Mucosa of descending colon (tissue), 3 donors: ENCODE measurements around the gene SCN3A. TPM values are rescaled to one million over a fixed set of nuclear protein-coding genes. Genes with fewer than 3 reads are reported as not detected.

Experiments used
- ATAC-seq: fragments of 200-7000 bp; cut with Tn5 transposase; one replicate; pipeline ENCODE4 v1.9.1; 2020; ENCODE audit warnings: mild to moderate bottlenecking, moderate library complexity
- DNase-seq, 3 donors: peaks; one replicate each; pipeline ENCODE4 v3.0.0-alpha.2; 2020
- H3K36me3 ChIP-seq: fragments of 200-600 bp; one replicate; pipeline ENCODE4 v1.8.0; 2021; ENCODE audit warnings: low read depth, mild to moderate bottlenecking
- H3K4me1 ChIP-seq: fragments of 200-600 bp; one replicate; pipeline ENCODE4 v1.8.0; 2021; ENCODE audit warnings: low read depth, mild to moderate bottlenecking
- H3K4me3 ChIP-seq: fragments of 200-600 bp; one replicate; pipeline ENCODE4 v1.8.0; 2021; ENCODE audit warnings: mild to moderate bottlenecking
- H3K9me3 ChIP-seq: fragments of 200-600 bp; one replicate; pipeline ENCODE4 v1.8.0; 2021; ENCODE audit warnings: mild to moderate bottlenecking
- intact Hi-C, 2 donors: fragments of 100-400 bp; cut with DNase I in 1 of 2; cut with micrococcal nuclease in 1 of 2; formaldehyde crosslinking; loops; one replicate each; pipeline versions ENCODE4 v1.11.0 to v1.11.1; 2022; cut with DNase I, micrococcal nuclease
- total RNA-seq, 3 donors: library from RNA; stranded (reverse); fragmentation: NEBNext Ultra II Directional in 2 of 3; extraction: Animal tissue kit (Norgen Biotek cat#: 25700) in 2 of 3; gene quantifications; one replicate each; pipeline versions ENCODE4 v1.2.1 to v1.2.4, GENCODE V29; 2021 to 2023
- TF ChIP-seq, protein P1 (sequence below): fragments of 200-600 bp; IDR thresholded peaks from one replicate; pipeline ENCODE4 v1.8.0; 2022; ENCODE audit warnings: antibody characterized with exemption, mild to moderate bottlenecking
- donor health status: DM: no; HTN: no; CAD: no; lungs with moderate emphysema.
- donor health status: DM: no; HTN: no; CAD: no.
- donor health status: DM: no; HTN: yes; CAD: no.

The SCN3A gene
- total RNA-seq, 3 donors from 2014 or later: 1.1 to 2.6 (median 2.1) TPM

DNA sequence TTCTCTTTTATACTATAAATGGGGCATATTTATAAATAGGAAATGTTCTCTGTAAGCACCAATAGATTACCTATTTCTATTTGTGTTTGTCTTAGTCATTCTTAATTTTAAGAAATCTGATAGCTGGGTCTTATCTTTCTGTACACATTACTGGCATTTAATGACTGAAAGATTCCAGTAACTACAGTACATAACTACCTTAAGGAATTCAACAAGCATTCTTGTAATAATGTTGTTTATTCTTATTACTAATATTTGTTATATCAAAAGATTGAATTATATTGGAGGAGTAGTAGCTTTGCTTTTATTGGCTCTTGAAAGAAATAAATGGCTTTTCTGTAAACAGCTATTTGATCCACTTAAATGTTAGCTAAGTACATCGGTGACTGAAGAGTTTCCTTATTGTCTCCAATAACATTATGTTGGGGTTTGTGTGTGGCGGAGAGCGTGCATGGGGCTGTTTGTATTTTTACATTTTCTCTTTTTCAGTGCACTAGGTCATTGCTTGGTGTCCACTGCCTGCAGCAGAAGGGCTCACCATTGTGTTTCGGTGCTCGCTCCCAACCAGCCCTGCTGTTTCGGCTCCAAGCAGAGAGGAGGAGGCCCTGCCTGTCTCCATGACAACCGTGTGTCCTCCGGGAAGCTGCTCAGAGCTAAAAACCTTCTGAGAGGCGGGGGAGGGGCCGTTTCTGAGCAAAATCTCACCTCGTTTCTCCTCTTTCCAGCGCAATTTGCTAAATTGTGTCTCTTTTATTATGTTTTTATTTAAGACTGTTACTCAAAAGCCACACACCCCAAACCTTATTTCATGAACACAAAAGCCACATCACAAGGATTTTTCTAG is 136.0 kb downstream of the SCN3A start:
- H3K4me3 ChIP-seq: no peak overlapping the region
- ATAC-seq (peak; percentile 38), DNase-seq (peak in 1 of 3 donors; percentile 5)

DNA sequence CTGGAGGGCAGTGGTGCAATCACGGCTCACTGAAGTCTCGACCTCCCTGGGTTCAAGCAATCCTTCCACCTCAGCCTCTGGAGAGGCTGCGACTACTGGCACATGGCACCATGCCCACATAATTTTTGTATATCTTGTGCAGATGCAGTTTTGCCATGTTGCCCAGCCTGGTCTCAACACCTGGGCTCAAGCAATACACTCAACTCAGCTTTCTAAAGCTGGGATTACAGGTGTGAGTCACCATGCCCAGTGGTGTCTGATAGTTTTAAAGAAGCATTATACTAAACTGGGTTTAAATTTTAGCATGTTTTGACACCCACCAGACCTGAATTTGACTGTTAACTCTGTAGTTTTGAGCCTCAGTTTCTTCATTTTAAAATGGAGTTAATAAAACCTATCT is 139.1 kb downstream of the SCN3A start:
- TF ChIP-seq, protein P1, sequence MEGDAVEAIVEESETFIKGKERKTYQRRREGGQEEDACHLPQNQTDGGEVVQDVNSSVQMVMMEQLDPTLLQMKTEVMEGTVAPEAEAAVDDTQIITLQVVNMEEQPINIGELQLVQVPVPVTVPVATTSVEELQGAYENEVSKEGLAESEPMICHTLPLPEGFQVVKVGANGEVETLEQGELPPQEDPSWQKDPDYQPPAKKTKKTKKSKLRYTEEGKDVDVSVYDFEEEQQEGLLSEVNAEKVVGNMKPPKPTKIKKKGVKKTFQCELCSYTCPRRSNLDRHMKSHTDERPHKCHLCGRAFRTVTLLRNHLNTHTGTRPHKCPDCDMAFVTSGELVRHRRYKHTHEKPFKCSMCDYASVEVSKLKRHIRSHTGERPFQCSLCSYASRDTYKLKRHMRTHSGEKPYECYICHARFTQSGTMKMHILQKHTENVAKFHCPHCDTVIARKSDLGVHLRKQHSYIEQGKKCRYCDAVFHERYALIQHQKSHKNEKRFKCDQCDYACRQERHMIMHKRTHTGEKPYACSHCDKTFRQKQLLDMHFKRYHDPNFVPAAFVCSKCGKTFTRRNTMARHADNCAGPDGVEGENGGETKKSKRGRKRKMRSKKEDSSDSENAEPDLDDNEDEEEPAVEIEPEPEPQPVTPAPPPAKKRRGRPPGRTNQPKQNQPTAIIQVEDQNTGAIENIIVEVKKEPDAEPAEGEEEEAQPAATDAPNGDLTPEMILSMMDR: no peak
- Histone ChIP-seq H3K36me3 (no peaks in the 10 kb centered on the region), H3K9me3 (no peaks in the 10 kb centered on the region), H3K4me1 (no peaks in the 10 kb centered on the region), H3K4me3 (no peak overlapping the region)
- DNase-seq (no peak), ATAC-seq (no peak)
- intact Hi-C loops: no loop called here

More for the DNA sequence above, 136.0 kb downstream of the SCN3A start:
- TF ChIP-seq, protein P1: no peak
- H3K36me3 ChIP-seq: no peaks in the 10 kb centered on the region
- no peaks in the 10 kb centered on the region for H3K4me1 ChIP-seq
- no peaks in the 10 kb centered on the region for H3K9me3 ChIP-seq
- intact Hi-C loops: no loop called here

- intact Hi-C loops: no loop called here
- H3K9me3 ChIP-seq: no peaks in the 10 kb centered on the region
These were observed 143.4 kb downstream of the SCN3A start for GRCh38 chr2:165060411-165060810.

GRCh38 chr2:165058476-165059265 is 145.2 kb downstream of the SCN3A start:
- DNase-seq (no peak), ATAC-seq (no peak)
- Histone ChIP-seq H3K4me1 (no peaks in the 10 kb centered on the region), H3K4me3 (no peak overlapping the region), H3K36me3 (no peaks in the 10 kb centered on the region), H3K9me3 (no peaks in the 10 kb centered on the region)
- intact Hi-C loops: no loop called here
- TF ChIP-seq, protein P1: no peak

More at GRCh38 chr2:165060411-165060810, 143.4 kb downstream of the SCN3A start:
- DNase-seq (no peak), ATAC-seq (no peak)
- TF ChIP-seq, protein P1: no peak
- H3K4me3 ChIP-seq: no peak overlapping the region
- no peaks in the 10 kb centered on the region for H3K4me1 ChIP-seq
- H3K36me3 ChIP-seq: no peaks in the 10 kb centered on the region

DNA sequence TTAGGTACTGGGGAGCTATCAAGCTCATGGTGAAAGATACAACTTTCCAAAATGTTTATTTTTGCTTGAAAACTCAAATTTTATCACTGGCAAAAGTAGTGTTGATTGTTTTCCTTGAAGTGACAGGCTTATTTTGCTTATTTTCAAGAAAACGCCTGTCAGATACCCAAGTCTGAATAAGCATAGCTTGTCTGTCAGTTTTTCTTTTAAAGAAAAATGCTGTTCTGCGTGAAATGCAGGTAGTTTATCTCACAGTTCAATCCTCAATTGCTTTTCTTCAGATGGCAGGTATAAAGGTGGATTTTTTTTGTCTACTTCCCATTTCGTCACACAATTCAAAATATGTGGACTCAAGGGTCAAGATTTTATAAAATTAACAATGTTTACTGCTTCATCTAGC is 145.9 kb downstream of the SCN3A start:
- no peak overlapping the region for H3K4me3 ChIP-seq
- intact Hi-C loops: no loop called here
- H3K9me3 ChIP-seq: no peaks in the 10 kb centered on the region
- ATAC-seq (no peak), DNase-seq (no peak)
- TF ChIP-seq, protein P1: no peak
- no peaks in the 10 kb centered on the region for H3K4me1 ChIP-seq
- no peaks in the 10 kb centered on the region for H3K36me3 ChIP-seq
